GM21515 (cell line): ENCODE results near the gene SLC36A1.
"Not testable (repeated sequence)": the region's sequence is repeated elsewhere in the genome, so short reads cannot be mapped to it uniquely, and the experiment has no call there.

Experiments
- ATAC-seq: cut with Tn5 transposase; IDR thresholded peaks from one replicate; pipeline ENCODE4 v1.9.1; 2021; ENCODE audit not compliant: unreplicated experiment

The SLC36A1 gene

DNA sequence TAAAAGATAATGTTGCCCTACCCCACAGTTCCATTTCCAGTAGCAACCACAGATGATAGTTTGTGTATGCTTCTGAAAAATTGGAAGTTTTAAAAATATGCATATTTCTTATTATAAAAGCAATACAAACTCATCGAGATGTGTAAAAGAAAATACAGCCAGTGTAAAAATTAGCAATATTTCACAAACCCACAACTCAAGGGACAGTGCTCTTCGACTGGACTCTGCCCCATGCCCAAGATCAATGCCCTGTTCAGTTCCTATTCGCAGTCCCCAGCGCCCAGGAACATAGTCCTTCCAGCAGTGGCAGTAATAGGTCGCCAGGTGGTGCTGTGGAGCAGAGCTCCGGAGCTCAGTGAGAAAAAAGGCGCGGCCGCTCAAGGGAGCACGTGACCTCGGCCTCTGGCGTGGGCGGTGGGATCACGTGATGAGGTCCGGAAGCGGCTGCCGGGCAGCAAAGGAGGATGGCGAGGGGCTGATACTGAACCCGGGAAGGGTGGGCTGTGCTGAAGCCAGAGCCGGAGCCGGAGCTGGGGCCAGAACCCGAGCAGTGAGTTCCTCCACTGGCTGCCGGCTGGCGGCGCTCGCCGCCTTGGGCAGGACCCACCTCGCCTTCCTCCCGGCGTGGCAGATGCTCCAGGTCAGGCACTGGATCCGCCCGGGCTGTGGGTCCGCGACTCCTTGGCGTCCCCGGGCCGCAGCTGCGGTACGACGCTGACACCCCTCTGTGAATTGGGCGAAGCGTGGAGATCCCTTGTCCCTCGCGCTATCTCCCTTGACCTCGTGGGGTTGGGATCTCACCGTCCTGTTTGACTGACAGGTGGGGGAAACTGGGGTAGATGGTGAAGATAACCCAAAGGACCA, at the start of gene SLC36A1:
SLC36A1 (plus strand) TSS at position 430 of the 864 bp plus-strand sequence. CDS start 11,190 bp downstream, outside the sequence.
- ATAC-seq, result peak; percentile 70

DNA sequence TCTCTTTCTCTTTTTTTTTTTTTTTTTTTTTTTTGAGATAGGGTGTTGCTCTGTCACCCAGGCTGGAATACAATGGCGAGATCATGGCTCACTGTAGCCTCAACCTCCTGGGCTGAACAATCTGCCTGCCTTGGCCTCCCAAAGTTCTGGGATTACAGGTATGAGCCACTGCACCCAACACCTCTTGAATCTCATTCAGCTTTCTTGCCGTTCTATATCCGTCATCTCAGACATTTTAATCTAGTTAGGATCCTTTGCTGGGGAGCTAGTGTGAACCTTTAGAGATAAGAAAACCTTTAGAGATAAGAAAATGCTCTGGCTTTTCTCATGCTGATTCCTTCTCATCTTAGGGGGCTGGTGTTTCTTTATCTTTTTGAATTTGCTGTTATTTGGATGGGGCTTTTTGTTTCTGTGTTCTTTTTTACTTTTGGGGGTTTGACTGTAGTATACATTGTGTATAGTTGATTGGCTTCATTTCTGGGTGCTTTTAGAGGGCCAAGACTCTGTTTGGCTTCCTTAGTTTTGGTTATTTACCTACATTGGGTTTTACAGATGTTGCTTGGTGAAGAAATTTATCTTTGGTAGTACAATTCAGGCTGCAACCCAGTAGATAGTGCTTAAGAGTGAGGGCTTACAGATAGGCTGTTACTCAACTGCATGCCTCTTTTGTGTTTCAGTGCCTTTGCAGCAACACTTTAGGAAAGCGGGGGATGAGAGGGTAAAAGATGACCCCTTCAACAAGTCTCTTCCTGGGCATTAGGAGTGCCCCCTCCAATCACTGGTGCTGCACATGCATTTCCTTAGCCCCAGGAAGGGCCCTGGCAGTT, 41.9 kb upstream of the SLC36A1 start:
- ATAC-seq, result no peak

DNA sequence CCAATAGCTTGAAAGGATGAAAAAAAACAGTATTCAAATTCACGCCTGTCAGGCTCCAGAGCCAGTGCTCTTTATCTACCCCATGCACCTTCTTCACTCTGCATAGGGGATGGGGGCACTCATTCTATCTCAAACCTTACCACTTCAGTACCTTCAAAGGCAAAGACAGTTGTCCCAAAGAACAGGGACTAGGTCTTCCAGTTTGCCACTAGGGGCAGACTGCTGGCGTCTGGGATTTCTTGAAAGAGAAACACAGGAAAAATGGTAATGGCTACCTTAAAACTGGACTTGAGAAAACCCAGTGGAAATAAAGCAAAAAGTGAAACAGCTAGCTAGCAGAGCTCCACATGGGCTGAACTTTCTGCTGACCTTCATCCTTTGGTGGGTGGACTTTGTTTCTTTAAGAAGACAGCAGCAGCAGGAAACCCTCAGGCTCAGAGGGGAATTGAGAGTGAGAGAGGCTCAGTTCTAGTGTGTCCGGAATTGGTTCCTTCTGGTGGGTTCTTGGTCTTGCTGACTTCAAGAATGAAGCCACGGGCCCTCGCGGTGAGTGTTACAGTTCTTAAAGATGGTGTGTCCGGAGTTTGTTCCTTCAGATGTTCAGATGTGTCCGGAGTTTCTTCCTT, 41.0 kb upstream of the SLC36A1 start:
- no peak for ATAC-seq

DNA sequence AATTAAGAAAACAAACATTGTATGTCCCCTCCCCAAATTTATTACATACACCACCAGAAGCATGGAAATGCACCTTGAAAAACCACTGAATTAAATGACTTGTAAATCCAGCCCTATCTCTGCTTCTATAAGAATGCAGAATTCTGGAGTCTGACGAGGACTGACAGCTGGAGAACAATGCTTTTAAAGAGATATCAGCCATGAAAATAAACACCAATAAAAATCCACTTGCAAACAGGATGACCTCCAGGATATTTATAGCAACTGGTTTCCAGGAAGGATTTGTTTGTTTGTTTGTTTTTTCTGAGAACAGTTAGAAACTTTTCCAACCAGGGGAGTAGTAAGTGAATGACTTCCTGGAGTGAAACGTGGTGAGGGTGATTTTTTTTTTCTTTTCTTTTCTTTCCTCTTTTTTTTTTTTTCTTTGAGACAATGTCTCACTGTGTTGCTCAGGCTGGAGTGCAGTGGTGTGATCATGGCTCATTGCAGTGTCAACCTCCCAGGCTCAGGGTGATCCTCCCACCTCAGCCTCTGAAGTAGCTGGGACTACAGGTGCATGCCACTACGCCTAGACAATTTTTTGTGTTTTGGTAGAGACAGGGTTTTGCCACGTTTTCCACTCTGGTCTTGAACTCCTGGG, 38.7 kb upstream of the SLC36A1 start:
- no peak for ATAC-seq

DNA sequence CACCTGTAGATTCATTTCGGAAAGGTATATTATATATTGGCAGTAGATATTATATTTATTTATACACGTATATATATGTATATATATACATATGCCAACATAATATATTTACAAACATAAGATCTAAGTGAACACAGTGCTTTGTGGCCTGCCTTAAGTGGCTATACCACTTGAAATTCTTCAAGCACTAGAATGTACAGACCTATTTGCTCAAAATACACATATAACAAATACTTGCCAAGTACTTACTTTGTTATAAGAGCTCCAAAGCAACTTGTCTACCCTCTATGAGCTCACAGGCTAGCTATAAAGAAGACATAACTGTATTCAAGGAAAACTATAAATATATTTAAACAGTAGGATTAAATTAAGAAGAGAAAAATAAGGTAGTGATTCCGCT, 33.6 kb upstream of the SLC36A1 start:
- no peak for ATAC-seq

DNA sequence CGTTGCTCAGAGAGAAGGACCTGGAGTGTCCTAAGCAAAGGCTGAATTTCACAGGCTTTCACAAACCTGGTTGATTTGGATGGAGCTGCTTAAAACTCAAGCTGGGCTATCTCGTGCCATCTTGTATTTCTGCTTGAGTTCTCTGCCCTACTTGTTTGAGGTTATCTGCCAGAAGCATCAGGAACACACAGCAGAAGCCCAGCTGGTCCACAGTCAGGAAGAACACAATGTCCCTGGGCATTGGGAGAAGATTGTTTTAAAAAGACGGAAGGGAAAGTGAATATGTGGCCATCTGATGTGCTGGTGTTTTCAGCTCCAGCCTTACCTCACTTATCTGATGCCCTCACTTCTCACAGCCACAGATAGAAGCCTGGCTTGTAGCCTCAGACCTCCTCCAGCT, 32.9 kb upstream of the SLC36A1 start:
- ATAC-seq, result no peak

DNA sequence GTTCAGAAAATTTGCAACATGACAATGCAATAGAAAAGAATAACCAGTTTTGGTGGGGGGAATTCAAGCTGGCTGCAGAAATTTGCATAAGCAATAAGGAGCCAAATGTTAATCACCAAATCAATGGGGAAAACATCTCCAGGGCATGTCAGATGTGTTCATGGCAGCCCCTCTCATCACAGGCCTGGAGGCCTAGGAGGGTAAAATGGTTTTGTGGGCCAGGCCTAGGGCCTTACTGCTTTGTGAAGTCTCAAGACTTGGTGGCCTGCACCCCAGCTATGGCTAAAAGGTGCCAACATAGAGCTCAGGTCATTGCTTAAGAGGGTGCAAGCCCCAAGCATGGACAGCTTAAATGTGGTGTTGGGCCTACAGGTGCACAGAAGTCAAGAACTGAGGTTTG, 29.7 kb upstream of the SLC36A1 start:
- no peak for ATAC-seq

DNA sequence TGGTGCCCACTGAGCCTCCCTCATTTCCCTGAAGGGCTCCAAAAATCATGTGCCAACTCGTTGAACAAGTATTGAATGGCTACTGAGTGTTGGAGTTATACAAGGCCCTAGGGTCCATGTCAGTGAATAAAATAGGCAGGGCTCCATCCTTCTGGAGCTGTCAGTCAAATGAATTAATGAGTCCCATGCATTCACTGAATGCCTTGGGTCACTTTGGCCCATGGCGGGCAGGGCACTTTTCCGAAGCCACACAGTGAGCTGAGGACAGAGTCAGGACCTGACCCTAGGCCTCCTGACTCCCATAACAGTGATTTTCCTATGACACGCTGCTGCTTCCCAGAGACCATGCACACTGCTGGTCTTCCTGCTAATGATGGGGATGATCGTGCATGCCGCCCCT, 27.3 kb upstream of the SLC36A1 start:
- ATAC-seq, result no peak

DNA sequence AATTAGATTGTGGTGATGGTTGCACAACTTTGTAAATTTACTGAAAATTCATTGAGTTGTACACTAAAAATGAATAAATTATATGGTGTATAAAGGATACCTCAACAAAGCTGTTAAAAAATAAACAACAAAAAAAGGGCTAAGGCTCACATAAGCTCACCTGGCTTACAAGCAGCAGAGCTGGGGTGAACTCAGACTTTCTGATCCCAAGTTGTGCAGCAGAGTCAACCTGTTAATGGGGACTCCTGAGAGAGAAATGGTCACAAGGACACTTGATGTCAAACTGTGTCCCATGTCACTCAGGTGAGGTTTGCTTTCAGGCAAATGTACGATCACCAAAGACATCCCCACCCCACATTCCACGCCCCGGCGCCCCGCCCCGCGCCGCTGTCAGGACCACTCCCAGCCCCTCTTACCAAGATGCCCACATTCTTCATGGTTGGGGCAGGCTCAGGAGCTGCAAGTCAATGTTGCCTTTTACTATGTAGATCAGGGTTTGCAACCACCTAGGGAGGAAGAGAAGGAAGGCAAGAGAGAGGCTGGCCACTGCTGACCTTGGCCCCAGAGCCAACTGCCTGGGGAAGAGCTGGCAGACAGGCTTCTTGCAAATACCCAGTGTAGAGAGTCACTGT, 22.4 kb upstream of the SLC36A1 start:
- ATAC-seq, result no peak

DNA sequence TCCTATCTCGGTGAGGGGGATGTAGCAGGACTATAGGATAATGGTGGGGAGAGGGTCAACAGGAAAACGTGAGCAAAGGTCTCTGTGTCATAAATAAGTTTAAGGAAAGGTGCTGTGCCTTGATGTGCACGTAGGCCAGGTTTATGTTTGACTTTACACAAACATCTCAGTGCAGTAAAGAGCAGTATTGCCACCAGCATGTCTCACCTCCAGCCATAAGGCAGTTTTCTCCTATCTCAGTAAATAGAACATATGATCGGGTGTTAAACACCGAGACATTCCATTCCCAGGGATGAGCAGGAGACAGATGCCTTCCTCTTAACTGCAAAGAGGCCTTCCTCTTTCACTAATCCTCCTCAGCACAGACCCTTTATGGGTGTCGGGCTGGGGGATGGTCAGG, 21.1 kb upstream of the SLC36A1 start:
- ATAC-seq, result not testable (repeated sequence)

DNA sequence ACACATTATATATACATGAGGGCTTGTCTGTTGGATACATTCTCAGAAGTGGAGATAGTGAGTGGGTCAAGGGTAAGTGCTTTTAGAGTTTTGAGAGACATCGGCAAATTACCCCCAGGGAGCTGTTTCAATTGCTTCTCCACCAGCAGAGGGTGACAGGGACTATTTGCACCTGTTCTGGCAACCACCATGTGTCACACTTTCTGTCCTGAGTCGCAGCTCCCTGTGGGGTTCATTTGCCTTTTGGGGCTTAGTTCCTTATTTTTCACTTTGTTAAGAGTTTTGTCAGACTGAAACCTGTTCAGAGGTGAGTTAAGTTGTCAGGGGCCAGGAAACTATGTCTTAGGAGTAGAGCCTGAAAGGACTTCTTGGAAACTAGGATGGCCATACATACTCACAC, 20.1 kb upstream of the SLC36A1 start:
- ATAC-seq, result peak; percentile 99

DNA sequence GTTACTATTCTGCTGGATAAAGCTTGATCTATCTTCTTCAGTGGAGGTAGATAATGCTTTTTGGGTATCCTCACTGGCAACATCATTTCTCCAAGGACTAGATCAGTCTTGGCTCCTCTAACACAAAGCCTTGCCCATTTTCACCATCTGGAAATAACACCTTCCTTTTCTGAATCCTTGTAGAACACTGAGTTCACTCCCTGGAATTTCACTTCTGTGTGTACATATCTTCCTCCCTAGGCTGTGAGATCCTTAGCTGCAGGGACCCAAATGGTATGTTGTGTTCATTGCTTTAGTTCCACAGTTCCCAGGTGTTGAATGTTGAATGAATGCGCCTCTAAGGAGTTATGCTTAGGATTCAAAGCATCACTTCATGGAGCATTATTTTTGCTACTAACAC, 16.7 kb upstream of the SLC36A1 start:
- ATAC-seq, result no peak

DNA sequence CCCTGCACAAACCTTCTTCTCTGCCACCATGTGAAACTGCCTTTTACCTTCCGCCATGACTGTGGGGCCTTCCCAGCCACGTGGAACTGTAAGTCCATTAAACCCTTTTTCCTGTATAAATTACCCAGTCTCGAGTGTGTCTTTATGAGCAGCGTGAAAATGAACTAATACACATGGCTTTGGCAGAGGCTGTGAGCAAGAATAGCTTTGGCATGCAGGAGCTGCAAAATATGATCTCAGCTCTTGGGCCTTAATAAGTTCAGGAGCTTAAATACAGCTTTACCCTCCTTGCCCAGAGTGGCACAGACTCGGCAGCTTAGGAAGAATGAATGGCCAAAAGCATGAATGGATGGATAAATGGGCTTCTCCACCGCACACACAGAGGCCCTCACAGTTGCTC, 15.7 kb upstream of the SLC36A1 start:
- no peak for ATAC-seq

DNA sequence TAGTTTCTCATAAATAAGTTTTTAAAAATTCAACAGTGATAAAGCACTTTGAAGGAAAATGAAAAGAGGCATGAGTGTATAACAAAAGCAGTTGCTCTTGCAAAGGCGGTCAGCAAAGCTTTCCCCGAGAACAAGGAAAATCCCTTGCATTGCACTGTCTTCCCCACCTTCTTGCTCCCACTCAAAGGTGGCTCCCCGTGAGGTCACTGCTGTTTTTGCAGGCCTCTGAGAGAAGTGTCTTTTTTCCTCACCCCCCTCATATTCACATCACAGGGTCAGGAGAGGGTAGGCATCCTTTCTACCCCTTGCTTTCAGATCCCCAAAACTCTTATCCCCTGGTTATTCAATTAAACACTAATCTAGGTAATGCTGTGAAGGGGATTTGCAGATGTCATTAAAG, 15.2 kb upstream of the SLC36A1 start:
- ATAC-seq, result no peak

DNA sequence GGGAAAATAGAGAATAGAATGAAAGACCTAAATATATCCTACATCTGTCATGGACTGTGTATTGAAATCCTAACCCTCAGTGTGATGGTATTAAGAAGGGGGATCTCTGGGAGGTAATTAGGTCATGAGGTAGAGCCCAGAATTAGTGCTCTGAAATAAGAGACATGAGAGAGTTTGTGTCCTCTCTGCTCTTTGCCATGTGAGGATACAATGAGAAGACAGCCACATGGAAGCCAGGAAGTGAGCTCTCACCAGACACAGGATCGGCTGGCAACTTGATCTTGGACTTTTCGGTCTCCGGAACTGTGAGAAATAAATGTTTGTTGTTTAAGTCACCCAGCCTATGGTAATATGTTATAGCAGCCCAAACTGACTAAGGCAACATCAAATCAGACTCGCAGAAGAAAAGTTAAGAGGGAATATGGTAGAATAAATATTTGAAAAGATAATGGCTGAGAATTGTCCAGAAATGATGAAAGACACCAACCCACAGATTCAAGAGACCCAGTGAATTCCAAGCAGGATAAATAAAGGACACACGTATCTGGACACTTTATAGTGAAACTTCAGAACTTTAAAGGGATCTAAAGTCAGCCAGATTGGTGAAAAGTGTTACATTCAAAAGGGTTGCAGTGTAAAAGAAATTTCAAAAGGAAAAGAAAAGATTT, 12.7 kb upstream of the SLC36A1 start:
- ATAC-seq, result no peak

DNA sequence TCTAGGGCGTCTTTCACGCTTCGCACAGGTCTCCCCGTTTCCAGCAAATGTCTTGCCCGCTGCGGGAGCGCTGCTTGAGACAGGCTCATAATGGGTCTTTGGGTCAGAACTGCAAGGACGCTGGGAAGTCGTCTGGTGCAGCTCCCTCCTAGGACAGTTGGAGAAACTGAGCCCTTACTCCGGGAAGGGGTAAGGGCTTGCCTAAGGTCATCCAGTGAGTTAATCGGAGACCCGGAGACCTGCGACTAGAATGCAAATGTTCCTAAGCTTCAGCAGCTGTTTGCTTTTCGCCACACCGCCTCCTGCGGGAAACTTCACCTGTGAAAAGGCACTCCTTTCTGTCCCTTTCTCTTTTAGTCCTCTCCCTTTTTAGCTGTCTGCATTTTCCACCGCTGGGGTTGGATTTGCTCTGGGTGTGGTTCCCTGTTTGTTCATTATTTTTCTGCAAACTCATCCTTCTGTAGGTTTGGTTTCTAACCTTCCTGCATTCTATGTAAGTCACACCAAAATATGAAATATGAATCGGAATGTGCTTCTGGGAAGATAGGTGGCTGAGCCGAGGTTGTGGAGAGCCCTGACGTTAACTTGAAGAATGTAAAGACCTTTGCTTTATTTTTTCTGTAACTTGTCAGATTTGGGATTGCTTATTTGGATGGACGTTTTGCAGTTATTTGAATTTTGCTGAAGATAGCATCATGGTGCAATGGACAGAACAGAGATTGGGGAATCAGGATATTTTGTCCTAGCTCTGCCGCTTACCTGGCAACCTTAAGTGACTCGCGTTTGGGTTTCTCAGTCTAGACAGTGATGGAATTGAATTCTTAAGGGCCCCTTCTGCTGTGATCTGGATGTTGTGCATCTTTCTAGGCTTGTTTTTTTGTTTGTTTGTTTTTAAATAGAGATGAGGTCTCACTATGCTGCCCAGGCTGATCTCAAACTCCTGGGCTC, 909 bp downstream of the SLC36A1 start:
- ATAC-seq, result peak; percentile 15

DNA sequence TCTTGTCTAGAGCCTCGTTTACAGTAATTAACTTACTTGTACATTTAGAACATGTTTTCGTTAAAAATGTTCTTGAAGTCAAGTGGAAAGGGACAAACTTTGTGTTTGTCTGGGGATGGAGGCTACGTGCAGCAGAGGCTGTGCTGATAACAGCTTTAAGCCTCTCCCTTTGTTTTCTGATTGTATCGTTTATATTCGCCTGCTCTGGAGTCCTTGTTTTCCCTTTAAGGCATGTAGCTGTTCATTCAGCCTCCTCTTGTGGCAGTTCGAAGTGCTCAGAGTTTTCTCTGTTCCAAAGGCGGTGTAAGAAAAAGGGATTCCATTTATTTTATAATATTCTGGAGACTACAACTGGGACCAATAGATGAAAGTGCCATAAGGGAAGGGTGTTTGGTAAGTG, 1.9 kb downstream of the SLC36A1 start:
- no peak for ATAC-seq

DNA sequence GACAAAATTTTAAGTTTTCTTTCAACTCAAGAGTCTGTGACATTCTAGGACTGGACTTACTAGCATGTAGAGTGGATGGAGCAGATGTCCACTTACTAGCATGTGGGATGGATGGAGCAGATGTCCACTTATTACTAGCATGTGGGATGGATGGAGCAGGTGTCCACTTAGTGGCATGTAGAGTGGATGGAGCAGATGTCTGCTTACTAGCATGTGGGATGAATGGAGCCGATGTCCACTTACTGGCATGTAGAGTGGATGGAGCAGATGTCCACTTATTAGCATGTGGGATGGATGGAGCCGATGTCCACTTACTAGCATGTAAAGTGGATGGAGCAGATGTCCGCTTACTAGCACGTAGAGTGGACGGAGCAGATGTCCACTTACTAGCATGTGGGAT, 2.4 kb downstream of the SLC36A1 start:
- ATAC-seq, result no peak

DNA sequence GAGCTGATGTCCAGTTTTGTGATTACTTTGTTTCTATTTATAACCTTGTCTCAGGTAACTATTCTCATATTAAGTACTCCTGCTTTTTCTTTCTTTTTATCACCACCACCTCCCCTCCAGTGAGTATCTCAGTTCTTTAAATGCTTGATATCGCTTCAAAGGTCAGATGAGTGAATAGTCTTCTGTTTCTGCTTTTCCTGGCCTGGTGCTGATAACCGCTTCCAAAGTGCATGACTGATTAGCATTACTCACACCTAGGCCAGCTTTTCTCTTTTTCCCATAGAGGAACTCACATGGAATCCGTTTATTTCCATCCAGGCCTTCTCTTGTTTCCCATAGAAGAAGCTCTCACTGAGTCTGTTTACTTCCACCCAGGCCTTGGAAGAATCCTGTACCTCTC, 3.2 kb downstream of the SLC36A1 start:
- ATAC-seq, result no peak
